ENCODE results near the gene EYA3. TPM values are rescaled to one million over a fixed set of nuclear protein-coding genes. Genes with fewer than 3 reads are reported as not detected.

The EYA3 gene
- total RNA-seq, 2 donors from 2014 or later: 16.7 to 19.4 TPM

- no peak overlapping the region for H3K4me3 ChIP-seq
- no peak overlapping the region for H3K27ac ChIP-seq
- intact Hi-C loops (cut with DNase I): no loop called here
Observed at GRCh38 chr1:28104866-28105467, 16.6 kb upstream of the EYA3 start.

GRCh38 chr1:28102189-28102588, 13.8 kb upstream of the EYA3 start:
- TF ChIP-seq POLR2A (IDR thresholded peaks at IDR 0.05): no peak
- no peak for TF ChIP-seq POLR2AphosphoS5 (IDR thresholded peaks at IDR 0.05)
- TF ChIP-seq CTCF (IDR thresholded peaks at IDR 0.05): no peak
- 48% methylated on average over 1 of the region's 1 CpG for WGBS
- no peak overlapping the region for H3K4me3 ChIP-seq
- no peaks in the 10 kb centered on the region for H3K4me1 ChIP-seq (replicated peaks)
- DNase-seq (ENCODE audit: low spot score): no peak
- intact Hi-C loops (cut with DNase I): no loop called here
- no peak overlapping the region for H3K27ac ChIP-seq
- no peaks in the 10 kb centered on the region for H3K27me3 ChIP-seq (replicated peaks; ENCODE audit: insufficient read depth)
- H3K9me3 ChIP-seq: no peaks in the 10 kb centered on the region
- no peaks in the 10 kb centered on the region for H3K36me3 ChIP-seq

More at GRCh38 chr1:28104866-28105467, 16.6 kb upstream of the EYA3 start:
- no peaks in the 10 kb centered on the region for H3K4me1 ChIP-seq (replicated peaks)
- no peak for TF ChIP-seq CTCF (IDR thresholded peaks at IDR 0.05)
- TF ChIP-seq POLR2AphosphoS5 (IDR thresholded peaks at IDR 0.05): no peak
- no peak for TF ChIP-seq POLR2A (IDR thresholded peaks at IDR 0.05)
- DNase-seq (ENCODE audit: low spot score): no peak
- H3K9me3 ChIP-seq: no peaks in the 10 kb centered on the region
- 16% methylated on average over 11 of the region's 11 CpGs for WGBS
- no peaks in the 10 kb centered on the region for H3K36me3 ChIP-seq
- H3K27me3 ChIP-seq (replicated peaks; ENCODE audit: insufficient read depth): no peaks in the 10 kb centered on the region

GRCh38 chr1:28099050-28099769, 10.8 kb upstream of the EYA3 start:
- intact Hi-C loops (cut with DNase I): no loop called here
- Histone ChIP-seq H3K4me1 (replicated peaks) (no peaks in the 10 kb centered on the region), H3K27me3 (replicated peaks; ENCODE audit: insufficient read depth) (no peaks in the 10 kb centered on the region), H3K4me3 (no peak overlapping the region), H3K9me3 (no peaks in the 10 kb centered on the region), H3K27ac (no peak overlapping the region), H3K36me3 (no peaks in the 10 kb centered on the region)
- WGBS: 86% methylated on average over 5 of the region's 5 CpGs
- DNase-seq (ENCODE audit: low spot score): no peak
- TF ChIP-seq CTCF (IDR thresholded peaks at IDR 0.05) (no peak), POLR2A (IDR thresholded peaks at IDR 0.05) (no peak), POLR2AphosphoS5 (IDR thresholded peaks at IDR 0.05) (no peak)

GRCh38 chr1:28097100-28097472, 8.7 kb upstream of the EYA3 start:
- no peaks in the 10 kb centered on the region for H3K9me3 ChIP-seq
- H3K4me3 ChIP-seq: no peak overlapping the region
- TF ChIP-seq POLR2AphosphoS5 (IDR thresholded peaks at IDR 0.05) (no peak), CTCF (IDR thresholded peaks at IDR 0.05) (no peak), POLR2A (IDR thresholded peaks at IDR 0.05) (no peak)
- no peaks in the 10 kb centered on the region for H3K4me1 ChIP-seq (replicated peaks)
- WGBS: 90% methylated on average over 4 of the region's 4 CpGs
- no peaks in the 10 kb centered on the region for H3K36me3 ChIP-seq
- DNase-seq (ENCODE audit: low spot score): no peak
- no peaks in the 10 kb centered on the region for H3K27me3 ChIP-seq (replicated peaks; ENCODE audit: insufficient read depth)
- intact Hi-C loops (cut with DNase I): no loop called here
- no peak overlapping the region for H3K27ac ChIP-seq
